Stimulated activated CD8-positive, alpha-beta memory T cell treated with anti-CD3 and anti-CD28 coated beads, Interleukin-15, amount 100 ng/mL, for 24 hours (primary cell): ENCODE measurements around the gene XCR1.

Source experiments
- DNase-seq: peaks from one replicate; pipeline ENCODE4 v3.0.0-alpha.2; 2020; ENCODE audit warnings: low read depth

Gene XCR1

DNA sequence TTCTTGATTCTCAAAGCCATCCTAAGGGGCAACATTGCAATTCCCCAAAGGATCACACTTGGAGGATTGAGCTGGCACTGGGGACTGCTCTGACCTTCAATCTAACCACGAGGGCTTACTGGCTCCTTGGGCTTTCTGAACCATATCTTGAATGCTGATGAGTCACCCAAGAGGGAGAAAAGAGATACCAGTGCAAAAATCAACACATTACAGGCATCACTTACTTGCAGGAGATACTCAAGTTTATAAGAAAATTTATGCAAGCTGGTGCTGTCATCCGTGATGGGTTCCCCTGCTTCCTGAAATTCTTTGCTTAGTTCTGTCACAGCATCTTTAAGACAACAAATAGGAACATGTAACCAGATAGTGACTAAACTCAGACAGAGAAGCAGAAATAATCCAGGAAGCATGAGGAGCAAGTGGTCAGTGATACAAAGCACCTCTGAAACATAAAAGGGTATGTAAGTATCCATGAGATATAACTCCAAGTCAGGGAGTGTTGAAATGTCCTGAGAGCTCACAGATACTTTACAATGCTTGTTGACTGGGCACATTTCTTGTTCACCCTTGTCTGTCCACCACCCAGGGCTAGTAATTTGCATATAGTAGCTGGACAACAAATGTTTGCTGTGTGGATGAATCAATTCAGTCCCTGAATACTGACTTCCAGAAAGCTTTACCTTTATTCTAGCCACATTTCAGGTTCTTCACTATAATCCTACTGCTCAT lies 45.8 kb downstream of the XCR1 start:
- DNase-seq: no peak

DNA sequence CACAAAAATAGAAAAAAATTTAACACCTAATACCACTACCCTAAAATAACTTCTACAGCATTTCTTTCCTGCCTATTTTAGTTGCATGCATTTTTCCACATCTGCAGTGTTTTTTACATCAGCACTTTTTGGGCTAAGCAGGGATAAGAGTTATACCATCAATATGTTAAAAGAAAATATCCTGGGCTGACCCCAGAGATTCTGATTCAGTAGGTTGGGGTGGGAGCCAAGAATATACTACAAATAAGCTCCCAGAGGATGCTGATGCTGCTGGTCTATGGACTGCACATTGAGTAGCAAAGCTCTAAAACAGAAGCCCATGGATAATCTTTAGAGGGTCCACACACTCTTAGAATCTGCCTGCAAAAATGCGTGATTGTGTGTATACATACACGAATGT lies 46.5 kb downstream of the XCR1 start:
- no peak for DNase-seq

- DNase-seq: no peak
Observed at GRCh38 chr3:45980229-45980813, 47.0 kb downstream of the XCR1 start.

- no peak for DNase-seq
Observed at GRCh38 chr3:45979378-45979777, 47.9 kb downstream of the XCR1 start.

GRCh38 chr3:45978006-45978761 lies 49.1 kb downstream of the XCR1 start:
- no peak for DNase-seq

DNA sequence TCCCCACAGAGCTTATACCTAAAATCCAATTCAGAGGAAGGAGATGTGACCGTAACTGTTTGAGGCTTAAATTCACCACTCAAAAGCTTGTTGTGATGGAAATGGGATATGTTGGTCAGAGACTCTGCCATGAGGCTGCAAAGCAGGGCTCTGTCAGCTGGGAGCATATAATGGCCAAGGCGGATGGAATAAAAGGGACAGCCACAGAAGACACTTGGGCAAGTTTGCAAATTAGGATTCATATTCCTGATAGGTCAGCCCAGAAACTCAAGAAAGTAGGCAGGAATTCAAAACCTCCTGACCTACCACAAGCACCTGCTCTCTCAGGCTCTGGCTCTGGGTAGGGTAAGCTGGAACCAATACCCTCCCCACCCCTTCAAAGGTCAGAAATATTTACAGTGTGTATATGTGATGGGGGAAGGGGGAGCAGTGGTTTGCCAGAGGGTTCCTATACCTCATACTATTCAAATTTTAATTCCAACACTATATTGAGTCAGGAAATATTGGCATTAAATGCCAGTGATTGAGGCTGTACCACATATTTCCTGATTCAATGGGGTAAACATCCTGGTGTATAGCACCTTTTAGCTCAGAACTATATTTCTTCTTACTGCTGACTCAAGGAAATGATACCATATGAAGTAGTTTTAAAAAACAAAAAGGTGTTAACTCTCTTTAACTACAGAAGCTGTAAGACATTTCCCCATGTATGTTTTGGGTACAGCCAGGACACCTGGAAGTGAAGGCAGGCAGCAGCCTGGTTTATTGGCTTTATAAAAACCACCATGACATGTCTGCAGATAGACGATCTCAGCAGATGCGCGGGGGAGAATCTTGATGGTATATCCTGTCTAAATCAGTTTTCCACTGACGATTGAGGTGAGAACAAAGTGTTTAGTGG lies 50.8 kb downstream of the XCR1 start:
- no peak for DNase-seq

- no peak for DNase-seq
Observed at GRCh38 chr3:45975686-45976085, 51.6 kb downstream of the XCR1 start.

DNA sequence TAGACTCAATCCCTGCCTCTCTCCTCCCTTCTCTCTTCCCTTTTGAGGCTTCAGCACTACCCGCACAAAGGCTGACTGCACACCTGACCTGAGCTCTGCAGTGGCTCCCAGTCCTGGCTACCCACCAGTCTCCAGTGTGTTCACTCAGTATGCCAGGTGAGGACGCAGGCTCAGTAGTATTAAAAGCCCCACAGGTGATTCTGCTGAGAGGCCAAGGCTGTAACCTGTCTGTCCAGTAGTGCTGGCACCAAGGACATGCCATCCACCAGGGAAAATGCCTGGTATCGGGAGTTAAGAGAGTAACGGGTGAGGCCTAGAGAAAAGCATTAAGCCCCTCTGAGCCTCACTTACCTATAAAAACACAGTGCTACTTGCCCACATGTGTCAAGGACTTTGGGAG lies 52.6 kb downstream of the XCR1 start:
- no peak for DNase-seq

DNA sequence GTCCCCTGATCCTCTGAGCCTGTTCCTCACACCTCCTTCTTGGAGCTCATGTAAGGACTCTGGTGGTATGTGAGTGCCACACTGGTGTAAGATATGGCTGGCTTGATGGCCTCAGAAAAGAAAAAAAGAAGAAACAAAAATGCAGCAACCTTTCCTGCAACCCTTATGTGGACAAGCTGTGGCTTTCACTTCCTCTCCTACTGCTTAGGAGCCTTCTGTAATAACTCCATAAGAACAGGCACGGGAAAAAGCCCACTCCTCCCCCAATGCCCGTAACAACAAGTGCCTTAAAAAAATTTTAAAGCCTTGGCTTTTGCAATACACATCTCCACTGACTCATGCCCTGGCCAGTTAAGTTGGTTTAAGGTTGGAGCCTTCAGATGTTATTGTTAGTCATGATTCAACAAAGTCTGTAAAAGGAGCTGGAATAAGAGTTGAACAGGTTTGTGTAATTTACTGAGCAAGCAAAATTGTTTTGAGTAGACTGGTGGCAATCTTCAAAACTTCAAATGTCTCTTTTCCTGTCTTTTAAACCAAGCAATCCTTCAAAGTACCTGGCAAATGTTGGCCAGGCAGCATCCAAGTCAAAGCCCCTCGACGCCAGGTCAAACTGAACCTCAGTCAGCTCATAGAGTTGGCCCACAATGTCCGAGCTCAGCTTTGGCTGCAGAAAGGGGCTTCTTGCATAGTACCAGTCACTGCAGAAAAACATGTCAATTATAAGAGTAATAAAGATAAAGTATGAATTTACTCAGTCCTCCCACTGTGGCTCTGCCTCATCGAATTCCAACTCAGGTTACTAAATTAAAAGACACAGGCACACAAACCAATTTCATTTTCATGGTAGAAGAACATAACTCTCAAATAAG lies 54.5 kb downstream of the XCR1 start:
- DNase-seq: no peak

GRCh38 chr3:45969953-45970352 lies 57.3 kb downstream of the XCR1 start:
- DNase-seq: no peak

GRCh38 chr3:45969116-45969515 lies 58.2 kb downstream of the XCR1 start:
- DNase-seq: no peak

DNA sequence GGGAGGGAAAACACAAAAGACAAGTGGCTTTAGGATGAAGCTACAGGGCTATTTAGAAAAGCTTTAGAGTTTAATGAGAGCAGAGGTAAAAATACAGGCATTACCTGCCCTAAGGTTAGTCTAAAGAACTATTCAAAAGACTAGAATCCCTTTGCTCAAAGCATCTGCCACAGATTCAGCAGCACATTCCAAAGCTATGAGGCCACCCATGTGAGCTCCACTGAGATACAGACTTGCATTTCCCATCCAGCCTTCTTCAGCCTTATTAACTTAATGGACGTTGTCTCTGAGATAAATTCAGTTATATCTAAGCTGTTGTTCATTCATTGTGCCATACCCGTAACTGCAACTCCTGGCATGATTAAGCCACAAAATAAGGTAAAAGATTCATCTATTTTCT lies 58.6 kb downstream of the XCR1 start:
- DNase-seq: no peak

- no peak for DNase-seq
Observed at GRCh38 chr3:45968149-45968548, 59.1 kb downstream of the XCR1 start.

DNA sequence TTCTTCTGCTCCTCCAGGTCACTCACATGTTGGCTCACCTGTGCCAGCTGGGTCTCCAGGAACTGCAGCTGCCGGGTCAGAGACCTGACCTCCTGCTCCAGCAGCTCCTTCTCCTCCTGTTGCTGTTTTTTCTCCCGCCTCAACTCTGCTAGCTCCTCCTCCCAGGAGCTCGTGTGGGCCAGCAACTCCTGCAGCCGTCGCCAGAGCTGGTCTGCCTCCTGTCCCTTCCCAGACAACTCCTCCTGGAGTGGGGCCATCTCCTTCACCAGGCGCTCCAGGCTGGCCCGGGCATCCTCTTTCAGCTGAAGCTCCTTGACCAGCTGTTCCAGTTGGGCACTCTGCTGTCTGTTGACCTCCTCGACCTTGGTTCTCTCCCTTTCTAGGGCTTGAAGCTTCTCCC lies 59.6 kb downstream of the XCR1 start:
- no peak for DNase-seq
